Lower leg skin (tissue), 4 donors: ENCODE data around the gene ACTR3. TPM values are rescaled to one million over a fixed set of nuclear protein-coding genes. Genes with fewer than 3 reads are reported as not detected.

Experiments used
- DNase-seq, 2 donors: peaks; one replicate each; pipeline ENCODE4 v3.0.0-alpha.2; 2019; ENCODE audit warnings: low spot score in 2 of 2
- H3K4me3 ChIP-seq: fragments of 200-600 bp; sonication (generic); 2 replicates; pipeline ENCODE4 v1.5.1; 2017; ENCODE audit warnings: mild to moderate bottlenecking, low read depth; ENCODE audit not compliant: poor library complexity, severe bottlenecking
- CTCF ChIP-seq, 3 donors: fragments of 450-650 bp; IDR thresholded peaks; one replicate each; pipeline ENCODE4 v1.5.1; 2016; ENCODE audit warnings: antibody characterized with exemption in 3 of 3, mild to moderate bottlenecking in 3 of 3, moderate library complexity in 2 of 3
- POLR2A ChIP-seq, 2 donors: fragments of 450-650 bp; IDR thresholded peaks; one replicate each; pipeline ENCODE4 v1.6.1; 2016 to 2017; ENCODE audit warnings: antibody characterized with exemption in 2 of 2, mild to moderate bottlenecking in 1 of 2, moderate library complexity in 1 of 2
- WGBS, 2 donors: methylation state at CpG; one replicate each; pipeline ENCODE4 v1.1.5; 2018; 5-methylcytosine and 5-hydroxymethylcytosine counted together
- intact Hi-C: fragments of 100-400 bp; cut with DNase I; formaldehyde crosslinking; loops from one replicate; pipeline ENCODE4 v1.15.0; 2023; ENCODE audit warnings: low total_unique reads
- total RNA-seq, 4 donors: library from RNA; depleted of rRNA; stranded (reverse); fragments of >200 nt; gene quantifications; one replicate each; pipeline ENCODE4 v1.1.0, GENCODE V29; 2016

ACTR3 gene
- total RNA-seq, 4 donors from 2014 or later, result 92.5 to 154 (median 115) TPM

DNA sequence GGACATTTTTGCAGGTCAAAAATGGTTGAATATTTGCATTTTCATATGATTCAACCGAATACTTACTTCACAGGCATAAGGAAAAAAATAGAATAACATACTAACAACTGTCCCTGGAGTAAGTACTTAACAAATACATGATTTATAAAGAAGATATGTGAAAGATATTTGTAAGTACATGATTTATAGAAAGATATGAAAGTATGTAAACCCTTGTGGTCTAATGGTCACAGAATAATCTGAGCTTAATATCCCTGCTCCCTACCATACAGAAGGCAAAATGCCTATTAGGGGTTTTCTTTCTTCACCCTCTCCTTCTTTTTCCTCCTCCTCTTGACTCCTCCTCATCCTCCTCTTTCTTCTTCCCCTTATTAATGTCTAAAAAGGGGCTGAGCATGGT is 20.6 kb upstream of the ACTR3 start:
- intact Hi-C loops, result no loop called here
- no peak overlapping the region for H3K4me3 ChIP-seq
- DNase-seq, result no peak
- TF ChIP-seq CTCF (IDR thresholded peaks at IDR 0.05) (no peak), POLR2A (IDR thresholded peaks at IDR 0.05) (no peak)
- WGBS, 2 donors, result 86 to 98% methylated on average over 1 of the region's 1 CpG

DNA sequence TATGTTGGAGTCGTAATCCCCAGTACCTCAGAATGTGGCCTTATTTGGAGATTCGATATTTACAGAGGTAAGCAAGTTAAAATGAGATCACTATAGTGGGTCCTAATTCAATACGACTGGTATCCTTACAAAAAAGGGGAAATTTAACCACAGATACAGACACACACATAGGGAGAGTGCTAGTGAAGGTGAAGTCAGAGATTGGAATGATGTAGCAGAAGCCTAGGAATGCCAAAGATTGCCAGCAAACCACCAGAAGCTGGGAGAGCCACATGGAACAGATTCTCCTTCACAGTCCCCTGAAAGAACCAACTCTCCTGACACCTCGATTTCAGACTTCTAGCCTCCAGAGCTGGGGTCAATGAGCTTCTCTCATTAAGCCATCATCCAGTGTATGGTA is 17.7 kb upstream of the ACTR3 start:
- no peak for TF ChIP-seq CTCF (IDR thresholded peaks at IDR 0.05)
- TF ChIP-seq POLR2A (IDR thresholded peaks at IDR 0.05), result no peak
- intact Hi-C loops, result no loop called here
- H3K4me3 ChIP-seq, result no peak overlapping the region
- DNase-seq, result no peak
- WGBS, 2 donors, result 91 to 93% methylated on average over 4 of the region's 4 CpGs

GRCh38 chr2:113873867-113874266 is 16.0 kb upstream of the ACTR3 start:
- intact Hi-C loops, result no loop called here
- TF ChIP-seq POLR2A (IDR thresholded peaks at IDR 0.05), result no peak
- no peak for TF ChIP-seq CTCF (IDR thresholded peaks at IDR 0.05)
- H3K4me3 ChIP-seq, result no peak overlapping the region
- 55 to 62% methylated on average over 3 of the region's 3 CpGs for WGBS, 2 donors
- no peak for DNase-seq

DNA sequence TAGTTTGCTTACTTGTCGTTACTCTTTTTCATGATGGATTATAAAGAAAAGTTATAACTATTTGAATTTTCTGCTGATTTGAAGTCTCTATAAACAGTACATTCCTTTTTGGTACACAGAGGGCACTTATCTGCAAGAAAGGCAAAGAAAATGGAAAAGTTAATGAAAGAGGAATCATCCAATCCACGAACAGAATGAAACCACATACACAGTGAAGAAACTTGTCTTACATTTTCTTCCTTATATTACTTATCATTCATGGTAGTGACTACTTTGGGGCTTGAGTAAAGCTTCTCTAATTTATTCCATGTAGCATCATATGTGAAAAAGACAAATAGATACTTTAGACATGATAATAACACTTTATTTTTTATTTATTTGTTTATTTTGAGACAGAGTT is 14.8 kb upstream of the ACTR3 start:
- intact Hi-C loops, result no loop called here
- 74 to 84% methylated on average over 2 of the region's 2 CpGs for WGBS, 2 donors
- no peak overlapping the region for H3K4me3 ChIP-seq
- no peak for TF ChIP-seq CTCF (IDR thresholded peaks at IDR 0.05)
- no peak for TF ChIP-seq POLR2A (IDR thresholded peaks at IDR 0.05)
- no peak for DNase-seq

- DNase-seq, result no peak
- intact Hi-C loops, result no loop called here
- WGBS, 2 donors, result 61 to 68% methylated on average over 19 of the region's 19 CpGs
- no peak overlapping the region for H3K4me3 ChIP-seq
- no peak for TF ChIP-seq CTCF (IDR thresholded peaks at IDR 0.05)
- no peak for TF ChIP-seq POLR2A (IDR thresholded peaks at IDR 0.05)
Observed at GRCh38 chr2:113876503-113877387, 13.1 kb upstream of the ACTR3 start.
